Dermis microvascular lymphatic vessel endothelial cell (primary cell): Measurements from ENCODE around the gene MAP3K13. TPM values are rescaled to one million over a fixed set of nuclear protein-coding genes. Genes with fewer than 3 reads are reported as not detected.
A peak's percentile ranks its signal among the peaks of the same experiment; 100 is the strongest.
"Not testable (repeated sequence)": the region's sequence is repeated elsewhere in the genome, so short reads cannot be mapped to it uniquely, and the experiment has no call there.

Source experiments
- DNase-seq, 2 donors: peaks; one replicate each; pipeline versions ENCODE4 v3.0.0 to v3.0.0-alpha.2; 2010; ENCODE audit warnings: low read depth in 2 of 2
- total RNA-seq: library from RNA; depleted of rRNA; stranded (reverse); fragments of >200 nt; gene quantifications from 2 replicates; pipeline ENCODE4 v1.2.1, GENCODE V29; 2014

MAP3K13 gene
- total RNA-seq, 1 donor from 2014 or later: 8.6 TPM

DNA sequence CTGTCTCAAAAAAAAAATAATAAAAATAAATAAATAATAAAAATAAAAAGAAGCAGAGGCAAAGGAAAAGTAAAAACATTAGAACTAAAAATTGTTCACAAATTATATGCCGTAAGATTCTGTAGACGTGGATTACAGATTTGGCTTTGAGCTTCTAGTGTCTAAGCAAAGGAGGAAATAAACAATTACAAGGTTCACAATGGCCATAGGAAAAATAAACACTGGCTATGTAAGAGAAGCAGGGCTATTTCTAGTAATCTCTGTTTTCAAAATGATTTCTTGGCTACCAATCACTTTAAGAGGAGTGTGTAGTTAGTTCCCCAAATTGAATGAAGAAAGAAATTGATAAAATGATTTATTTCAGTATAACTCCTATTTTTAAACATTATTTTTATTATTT is 81.4 kb downstream of the MAP3K13 start:
- DNase-seq: no peak

GRCh38 chr3:185448107-185448506 is 85.2 kb downstream of the MAP3K13 start:
- no peak for DNase-seq

DNA sequence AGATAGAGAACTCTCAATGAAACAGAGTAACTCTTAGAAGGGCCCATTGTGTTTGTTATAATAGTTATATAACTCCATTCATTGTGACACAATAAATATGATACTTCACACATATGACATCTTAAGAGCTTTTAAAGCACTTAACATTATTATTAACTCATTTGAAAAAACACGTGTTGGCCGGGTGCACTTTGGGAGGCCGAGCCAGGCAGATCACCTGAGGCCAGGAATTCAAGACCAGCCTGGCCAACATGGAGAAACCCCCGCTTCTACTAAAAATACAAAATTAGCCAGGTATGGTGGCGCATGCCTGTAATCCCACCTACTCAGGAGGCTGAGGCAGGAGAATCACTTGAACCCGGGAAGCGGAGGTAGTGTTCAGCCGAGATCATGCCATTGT is 88.5 kb downstream of the MAP3K13 start:
- not testable (repeated sequence) for DNase-seq

DNA sequence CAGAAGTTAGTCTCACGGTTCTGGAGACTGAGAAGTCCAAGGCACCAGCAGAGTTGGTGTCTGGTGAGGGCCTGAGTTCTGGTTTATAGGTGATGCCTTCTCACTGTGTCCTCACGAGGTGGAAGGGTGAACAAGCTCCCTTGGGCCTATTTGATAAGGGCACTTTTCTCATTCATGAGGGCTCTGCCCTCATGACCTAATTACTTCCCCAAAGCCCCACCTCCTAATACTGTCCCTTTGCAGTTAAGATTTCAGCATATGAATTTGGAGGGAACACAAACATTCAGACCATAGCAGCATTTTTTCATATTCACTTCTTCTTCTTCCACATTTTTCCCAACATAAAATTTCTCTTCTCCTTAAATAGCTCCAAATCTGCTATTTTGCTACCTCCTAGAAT is 94.4 kb downstream of the MAP3K13 start:
- DNase-seq: no peak

DNA sequence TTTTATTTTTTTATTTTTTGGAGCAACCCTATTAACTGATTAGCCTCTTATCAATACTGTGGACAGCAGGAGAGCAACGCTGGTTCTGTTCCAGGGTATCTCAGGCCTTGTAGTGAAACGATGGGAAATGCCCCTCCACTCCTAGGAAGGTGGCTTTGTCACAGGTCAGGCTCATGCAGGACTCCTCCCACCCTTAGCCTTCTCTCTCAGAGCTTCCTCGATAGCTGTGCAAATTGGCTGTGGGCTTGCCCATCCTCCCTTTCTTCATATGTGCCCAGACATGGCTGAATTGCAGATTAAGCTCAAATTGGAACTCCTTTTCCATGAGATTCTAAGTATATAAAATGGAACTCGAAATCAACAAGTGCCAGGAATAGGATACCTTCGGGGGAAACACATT is 97.4 kb downstream of the MAP3K13 start:
- DNase-seq: no peak

DNA sequence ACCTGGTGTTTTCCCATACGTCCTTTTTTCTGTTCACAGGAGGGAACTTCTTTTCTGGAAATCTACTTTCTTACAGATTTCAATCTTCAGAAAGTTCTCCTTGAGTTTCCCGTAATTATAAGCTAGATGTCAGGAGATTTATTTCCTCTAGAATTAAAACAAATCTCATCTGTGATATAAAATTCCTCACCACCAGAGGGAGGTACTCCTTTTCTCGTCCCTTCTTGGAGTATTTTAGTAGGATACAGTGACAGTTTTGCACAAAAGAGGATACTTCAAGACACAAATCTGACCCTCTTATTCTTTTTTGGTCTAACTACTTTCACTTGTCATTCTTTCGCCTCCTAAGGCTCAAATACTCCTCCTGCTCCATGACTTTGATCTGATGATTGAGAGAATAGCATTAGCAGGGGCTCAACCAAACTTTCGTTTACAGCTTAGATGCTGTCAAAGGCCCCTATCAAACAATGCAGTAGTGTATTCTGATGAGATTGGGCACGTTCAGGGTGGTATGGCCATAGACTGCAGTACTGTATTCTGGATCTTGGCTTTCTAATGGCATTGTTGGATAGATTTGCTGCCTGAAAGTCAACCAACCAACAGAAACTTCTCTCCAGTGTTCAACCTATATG is 97.9 kb downstream of the MAP3K13 start:
- DNase-seq: peak; percentile 2 to 38

- DNase-seq: no peak
Observed at GRCh38 chr3:185465471-185465870, 102.5 kb downstream of the MAP3K13 start.

DNA sequence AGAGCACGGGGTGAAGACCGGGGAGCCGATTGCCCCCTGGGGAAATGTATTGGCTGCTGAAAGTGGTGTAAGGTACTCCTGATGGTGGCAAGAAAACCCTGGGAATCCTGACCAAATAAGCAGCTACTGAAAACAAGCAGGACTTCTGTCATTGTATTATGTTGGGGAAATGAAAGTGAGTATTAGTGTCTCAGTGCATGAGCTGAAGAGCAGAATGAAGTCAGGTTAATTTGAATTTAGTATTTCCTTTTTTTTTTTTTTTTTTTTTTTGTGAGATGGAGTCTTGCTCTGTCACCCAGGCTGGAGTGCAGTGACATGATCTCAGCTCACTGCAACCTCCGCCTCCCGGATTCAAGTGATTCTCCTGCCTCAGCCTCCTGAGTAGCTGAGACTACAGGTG is 103.2 kb downstream of the MAP3K13 start:
- not testable (repeated sequence) for DNase-seq

DNA sequence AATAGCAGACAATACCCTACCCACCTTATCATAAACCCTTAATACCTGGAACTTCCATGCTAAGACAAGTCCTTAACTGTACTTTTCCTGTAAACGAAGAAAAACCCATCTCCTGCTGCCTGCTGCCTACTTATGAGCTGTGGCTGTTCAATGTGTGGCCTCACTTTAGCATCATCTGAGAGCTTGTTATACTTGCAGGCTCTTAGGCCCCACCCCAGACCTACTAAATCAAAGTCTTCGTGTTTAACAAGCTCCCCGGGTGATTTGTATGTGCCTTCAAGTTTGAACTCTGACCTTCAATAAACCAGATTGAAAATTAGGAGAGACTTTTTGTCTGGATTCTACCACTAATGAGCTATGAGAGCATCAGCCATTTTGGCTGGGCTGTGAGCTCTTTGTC is 106.6 kb downstream of the MAP3K13 start:
- no peak for DNase-seq

GRCh38 chr3:185470323-185470722 is 107.4 kb downstream of the MAP3K13 start:
- no peak for DNase-seq

- no peak for DNase-seq
Observed at GRCh38 chr3:185473290-185473815, 110.4 kb downstream of the MAP3K13 start.

DNA sequence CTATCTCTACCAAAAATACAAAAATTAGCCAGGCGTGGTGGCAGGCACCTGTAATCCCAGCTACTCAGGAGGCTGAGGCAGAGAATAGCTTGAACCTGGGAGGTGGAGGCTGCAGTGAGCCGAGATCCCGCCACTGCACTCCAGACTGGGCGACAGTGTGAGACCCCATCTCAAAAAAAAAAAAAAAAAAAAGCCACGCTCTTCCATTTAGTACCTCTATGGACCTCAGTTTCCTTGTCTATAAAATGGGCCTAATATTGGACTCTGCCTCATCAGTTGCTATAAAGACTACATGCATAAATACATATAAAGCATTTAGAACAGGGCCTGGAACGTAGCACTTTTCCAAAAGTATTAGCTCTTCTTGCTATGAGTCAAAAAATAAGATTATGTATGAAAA is 112.0 kb downstream of the MAP3K13 start:
- DNase-seq: not testable (repeated sequence)

- DNase-seq: no peak
Observed at GRCh38 chr3:185477316-185477715, 114.4 kb downstream of the MAP3K13 start.

DNA sequence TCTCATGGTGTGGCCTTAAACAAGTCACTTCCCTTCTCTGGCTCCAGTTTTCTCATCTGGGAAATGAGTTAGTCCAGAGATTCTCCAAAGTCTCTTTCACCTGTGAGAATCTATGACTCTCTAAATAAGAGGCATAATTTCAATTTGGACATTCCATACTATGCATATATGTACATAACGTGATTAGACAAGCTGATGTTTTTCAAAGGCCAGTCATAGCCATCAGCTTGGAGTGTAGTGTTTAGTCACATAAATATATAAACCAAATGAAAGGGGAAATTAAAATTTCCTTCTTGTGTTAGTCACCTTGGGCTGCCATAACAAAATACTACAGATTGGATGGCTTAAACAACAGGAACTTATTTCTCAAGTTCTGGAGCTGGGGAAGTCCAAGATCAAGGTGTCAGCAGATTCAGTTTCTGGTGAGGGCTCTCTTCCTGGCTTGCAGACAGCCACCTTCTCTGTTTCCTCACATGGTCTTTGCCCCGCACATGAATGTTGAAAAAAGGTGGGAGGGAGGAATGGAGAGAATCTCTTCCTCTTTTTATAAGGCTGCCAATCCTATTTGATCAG is 116.5 kb downstream of the MAP3K13 start:
- DNase-seq: no peak

GRCh38 chr3:185484296-185484695 is 121.4 kb downstream of the MAP3K13 start:
- no peak for DNase-seq

- DNase-seq: no peak
Observed at GRCh38 chr3:185486394-185486793, 123.5 kb downstream of the MAP3K13 start.

DNA sequence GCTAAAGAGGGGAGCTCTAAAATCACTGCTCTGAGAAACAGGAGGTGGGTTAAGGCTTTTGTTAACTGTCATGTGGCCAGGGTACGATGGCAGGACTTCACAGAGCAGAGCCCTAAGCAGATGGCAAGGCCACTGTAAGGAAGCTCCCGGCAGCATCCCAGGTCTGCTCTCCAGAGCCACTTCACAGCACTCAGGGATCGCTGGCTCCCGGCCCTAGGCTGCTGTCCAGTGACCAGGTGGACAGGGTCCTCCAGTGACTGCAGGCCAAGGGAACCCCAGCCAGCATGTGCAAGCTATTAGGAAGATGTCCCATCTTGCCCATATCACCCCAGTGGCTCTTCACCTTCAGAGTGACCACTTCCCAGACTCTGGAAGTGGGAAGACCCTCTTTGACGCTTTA is 125.5 kb downstream of the MAP3K13 start:
- DNase-seq: no peak

GRCh38 chr3:185489462-185489861 is 126.5 kb downstream of the MAP3K13 start:
- no peak for DNase-seq

DNA sequence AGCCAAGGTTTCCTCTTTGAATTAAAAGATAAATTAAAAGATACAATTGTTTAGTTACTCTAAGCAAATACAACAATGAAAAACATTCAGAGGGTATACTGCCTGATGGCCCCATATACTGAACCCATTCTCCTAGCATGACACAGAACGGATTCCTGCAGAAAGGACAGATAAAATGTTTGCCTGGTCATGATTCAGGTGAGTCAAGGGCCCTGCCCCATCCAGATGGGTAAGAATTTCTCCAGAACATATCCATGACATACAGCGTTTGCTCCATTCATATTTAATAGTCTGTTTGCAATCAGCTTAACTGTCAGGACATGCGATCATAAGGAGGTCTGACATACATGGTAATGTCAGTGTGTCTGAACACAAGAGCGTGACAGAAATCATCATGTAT is 127.3 kb downstream of the MAP3K13 start:
- DNase-seq: no peak

DNA sequence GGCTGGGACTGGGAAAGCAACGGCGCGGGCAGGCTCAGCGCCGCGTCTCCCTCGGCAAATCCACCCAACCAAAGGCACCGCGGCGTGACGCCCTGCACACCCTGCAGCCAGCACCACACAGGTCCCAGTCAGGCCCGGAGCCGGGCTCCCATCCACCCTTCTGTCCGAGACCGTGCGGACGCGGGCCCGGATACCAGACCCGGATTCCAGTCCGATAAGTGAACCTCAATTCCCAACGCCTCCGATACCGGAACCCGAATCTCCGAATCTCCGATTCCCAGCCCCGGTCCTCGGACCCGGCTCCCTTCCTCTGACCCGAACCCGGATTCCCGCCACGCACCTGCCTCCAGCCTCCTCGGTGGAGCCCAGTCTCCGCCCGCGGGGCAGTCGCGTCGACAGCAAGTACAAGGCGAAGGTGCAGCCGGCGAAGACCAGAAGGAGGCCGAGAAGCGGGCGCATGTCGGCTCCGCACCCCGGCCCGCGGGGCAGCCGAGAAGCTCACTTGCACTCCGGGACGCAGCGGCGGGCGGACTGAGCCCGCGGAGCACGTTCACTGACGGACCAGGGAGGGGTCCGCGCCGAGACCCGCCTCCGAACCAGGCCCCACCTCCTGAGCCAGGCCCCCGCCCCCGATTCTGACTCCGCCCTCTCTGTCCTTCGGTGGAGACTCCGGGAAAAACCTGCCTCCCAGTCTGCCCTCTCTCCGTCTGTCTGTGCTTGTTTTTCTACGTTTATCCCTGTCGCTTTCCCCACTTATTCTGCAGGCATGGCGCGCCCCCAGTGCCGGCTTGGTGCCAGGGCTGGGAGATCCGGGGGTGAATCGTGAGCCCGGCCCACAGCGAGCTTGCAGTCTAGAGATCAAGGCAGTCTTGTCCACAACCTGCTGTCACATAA is 135.8 kb downstream of the MAP3K13 start, which contains the start of gene TMEM41A:
Gene TMEM41A, minus strand, starts transcription at position 533 of the 894 bp plus-strand sequence. Its CDS starts 74 bp downstream, at position 459.
- peak; percentile 74 to 92 for DNase-seq

DNA sequence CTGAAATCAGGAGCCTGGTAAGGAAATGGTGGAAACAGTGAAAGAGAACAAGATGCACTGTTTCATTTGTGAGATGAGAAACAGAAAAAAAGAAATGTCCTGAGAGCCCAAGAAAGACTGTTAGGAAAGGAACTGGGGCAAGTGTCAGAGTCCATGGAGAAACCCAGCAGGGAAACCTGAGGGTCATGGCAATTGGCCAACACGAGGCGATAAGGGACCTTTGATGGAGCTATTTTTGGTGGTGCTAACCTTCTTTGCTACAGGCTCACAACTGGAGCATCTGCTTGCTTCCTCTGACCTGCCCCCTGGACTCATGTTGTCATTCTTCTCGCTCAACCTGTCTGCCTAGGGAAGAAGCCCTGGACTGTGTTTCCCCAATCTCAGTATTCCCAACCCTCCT is 140.1 kb downstream of the MAP3K13 start:
- DNase-seq: no peak

DNA sequence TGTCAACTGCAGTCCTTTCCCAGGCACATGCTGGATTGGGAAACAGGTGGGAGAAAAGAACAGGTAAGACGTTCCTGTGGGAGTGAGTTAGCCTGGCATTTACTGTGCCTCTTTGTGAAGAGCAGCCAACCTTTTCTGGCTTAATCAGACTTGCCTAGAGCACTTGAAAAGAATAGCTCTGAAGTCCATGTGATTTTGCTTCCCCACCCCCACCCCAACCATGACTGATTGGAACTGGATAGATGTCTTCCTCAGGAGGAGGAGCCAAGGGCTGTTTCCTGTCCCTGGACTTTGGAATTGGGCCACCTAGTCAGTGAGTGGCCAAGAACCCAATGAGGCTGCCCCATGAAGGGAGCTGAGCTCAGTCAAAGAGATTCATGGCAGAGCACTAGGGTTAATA is 140.6 kb downstream of the MAP3K13 start:
- no peak for DNase-seq
